CD14-positive monocyte (primary cell): ENCODE results near the gene TIGD3. TPM values are rescaled to one million over a fixed set of nuclear protein-coding genes. Genes with fewer than 3 reads are reported as not detected.
A peak's percentile ranks its signal among the peaks of the same experiment; 100 is the strongest.
"Not testable (repeated sequence)": the region's sequence is repeated elsewhere in the genome, so short reads cannot be mapped to it uniquely, and the experiment has no call there.

ENCODE experiments used
- DNase-seq, 3 donors: peaks; one replicate each; pipeline ENCODE4 v3.0.0-alpha.2; 2011 to 2022
- H2AFZ ChIP-seq: 2 replicates; pipeline ENCODE4 v1.6.0; 2012; ENCODE audit warnings: mild to moderate bottlenecking, low read depth, low read length, inconsistent platforms; ENCODE audit not compliant: insufficient read depth, poor library complexity, severe bottlenecking
- H3K27ac ChIP-seq, 2 donors: 1 replicate in 1 of 2; 2 replicates in 1 of 2; pipeline ENCODE4 v1.5.1; 2012 to 2013; ENCODE audit warnings: low read length in 2 of 2, control low read depth in 1 of 2, inconsistent platforms in 1 of 2, low read depth in 1 of 2, mild to moderate bottlenecking in 1 of 2
- H3K27me3 ChIP-seq, 2 donors: one replicate each; pipeline versions ENCODE4 v1.6.0 to v1.6.1; 2011 to 2013; ENCODE audit warnings: low read length in 2 of 2; ENCODE audit not compliant: control insufficient read depth in 2 of 2, insufficient read depth in 2 of 2
- H3K36me3 ChIP-seq, 2 donors: replicated peaks in 1 of 2; 1 replicate in 1 of 2; 2 replicates in 1 of 2; pipeline versions ENCODE4 v1.5.1 to v1.6.1; 2012 to 2013; ENCODE audit warnings: low read length in 2 of 2, control low read depth in 1 of 2, inconsistent platforms in 1 of 2, mild to moderate bottlenecking in 1 of 2; ENCODE audit not compliant: insufficient read depth in 2 of 2, control insufficient read depth in 1 of 2
- H3K4me1 ChIP-seq, 2 donors: 1 replicate in 1 of 2; 2 replicates in 1 of 2; pipeline versions ENCODE4 v1.5.1 to v1.6.1; 2012 to 2013; ENCODE audit warnings: low read length in 2 of 2, control low read depth in 1 of 2, inconsistent platforms in 1 of 2, mild to moderate bottlenecking in 1 of 2, moderate library complexity in 1 of 2; ENCODE audit not compliant: insufficient read depth in 2 of 2, control insufficient read depth in 1 of 2
- H3K4me2 ChIP-seq: replicated peaks from 2 replicates; pipeline ENCODE3; 2012; ENCODE audit warnings: low read length, moderate library complexity, mild to moderate bottlenecking; ENCODE audit not compliant: poor library complexity, severe bottlenecking; ENCODE audit errors: extremely low read depth
- H3K4me3 ChIP-seq, 3 experiments: fragments of 200-600 bp in 1 of 3; sonication (generic) in 1 of 3; replicated peaks in 1 of 3; 1 replicate in 2 of 3; 2 replicates in 1 of 3; pipeline ENCODE4 v1.5.1; 2011 to 2013; ENCODE audit warnings: low read length in 3 of 3, mild to moderate bottlenecking in 3 of 3, control low read depth in 2 of 3, low read depth in 2 of 3, inconsistent platforms in 1 of 3, moderate library complexity in 1 of 3
- H3K79me2 ChIP-seq: 2 replicates; pipeline ENCODE4 v1.6.0; 2012; ENCODE audit warnings: mild to moderate bottlenecking, control low read depth, inconsistent platforms, low read length, moderate library complexity; ENCODE audit not compliant: insufficient read depth
- H3K9ac ChIP-seq: 2 replicates; pipeline ENCODE4 v1.6.0; 2017; ENCODE audit warnings: low read length, mild to moderate bottlenecking; ENCODE audit not compliant: insufficient read depth, poor library complexity, severe bottlenecking
- H3K9me3 ChIP-seq, 2 donors: replicated peaks in 1 of 2; 1 replicate in 1 of 2; 2 replicates in 1 of 2; pipeline versions ENCODE4 v1.5.1 to v1.6.1; 2012 to 2013; ENCODE audit warnings: low read length in 2 of 2, control low read depth in 1 of 2; ENCODE audit not compliant: control insufficient read depth in 1 of 2, insufficient read depth in 1 of 2
- H4K20me1 ChIP-seq: 2 replicates; pipeline ENCODE4 v1.6.0; 2012; ENCODE audit warnings: mild to moderate bottlenecking, low read length, control low read depth, moderate library complexity; ENCODE audit not compliant: insufficient read depth
- H3K27ac Mint-ChIP-seq, 7 donors: one replicate each; pipeline ENCODE4 v1.8.0; 2020; ENCODE audit warnings: mild to moderate bottlenecking in 7 of 7, mixed read lengths in 7 of 7, moderate library complexity in 6 of 7, inconsistent platforms in 2 of 7
- H3K27me3 Mint-ChIP-seq, 3 donors: one replicate each; pipeline ENCODE4 v1.8.0; 2021 to 2022; ENCODE audit warnings: low read depth in 3 of 3, mild to moderate bottlenecking in 3 of 3, mixed read lengths in 3 of 3, moderate library complexity in 3 of 3, inconsistent platforms in 1 of 3
- H3K36me3 Mint-ChIP-seq, 2 donors: one replicate each; pipeline ENCODE4 v1.8.0; 2020; ENCODE audit warnings: mixed read lengths in 2 of 2, inconsistent platforms in 1 of 2, mild to moderate bottlenecking in 1 of 2
- H3K4me1 Mint-ChIP-seq: one replicate; pipeline ENCODE4 v1.8.0; 2020; ENCODE audit warnings: mild to moderate bottlenecking, mixed read lengths
- H3K4me3 Mint-ChIP-seq, 2 donors: one replicate each; pipeline ENCODE4 v1.8.0; 2020; ENCODE audit warnings: mild to moderate bottlenecking in 2 of 2, mixed read lengths in 2 of 2, moderate library complexity in 1 of 2
- H3K9me3 Mint-ChIP-seq, 7 donors: one replicate each; pipeline ENCODE4 v1.8.0; 2020 to 2022; ENCODE audit warnings: mixed read lengths in 7 of 7, mild to moderate bottlenecking in 6 of 7, moderate library complexity in 6 of 7, inconsistent platforms in 2 of 7
- WGBS: methylation state at CpG from one replicate; pipeline ENCODE4 v1.1.5; 2013; ENCODE audit warnings: missing lambda C conversion rate; ENCODE audit not compliant: insufficient coverage; 5-methylcytosine and 5-hydroxymethylcytosine counted together
- intact Hi-C, 2 donors: fragments of 100-400 bp; cut with micrococcal nuclease; formaldehyde crosslinking; loops; one replicate each; pipeline versions ENCODE4 v1.15.0 to v1.15.1; 2023
- polyA plus RNA-seq, 3 donors: library from polyadenylated mRNA; depleted of rRNA in 1 of 3; unstranded in 2 of 3; stranded (reverse) in 1 of 3; fragments of 300-500 nt in 2 of 3; fragments of >200 nt in 1 of 3; fragmentation: Illumina TruSeq in 2 of 3; gene quantifications; 1 replicate in 2 of 3; 2 replicates in 1 of 3; pipeline ENCODE4 v1.2.3, GENCODE V29; 2012 to 2021
- TF ChIP-seq, protein P1 (sequence below): fragments of 200-600 bp; IDR thresholded peaks from one replicate; pipeline ENCODE4 v1.8.0; 2022; ENCODE audit warnings: antibody characterized with exemption, mild to moderate bottlenecking

The TIGD3 gene
- polyA plus RNA-seq, 3 donors, result 1.7 to 3.7 (median 2.8) TPM

DNA sequence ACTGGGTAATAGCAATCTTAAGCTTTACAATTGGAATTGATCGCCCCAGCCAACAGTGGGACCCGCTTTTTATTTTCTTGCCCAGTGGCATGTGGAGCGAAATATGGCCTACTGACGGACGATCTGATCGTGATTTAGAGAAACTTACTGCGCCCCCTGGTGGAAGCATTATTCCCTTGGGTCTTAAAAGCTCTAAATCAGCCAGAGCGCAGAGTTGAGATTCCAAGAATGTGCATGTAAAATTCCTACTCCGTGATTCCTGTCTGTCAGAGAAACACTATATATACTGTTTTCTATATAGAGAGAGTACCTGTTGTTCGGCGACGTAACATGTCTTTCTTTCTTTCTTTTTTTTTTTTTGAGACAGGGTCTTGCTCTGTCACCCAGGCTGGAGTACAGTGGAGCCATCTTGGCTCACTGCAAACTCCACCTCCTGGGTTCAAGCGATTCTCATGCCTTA is 24.6 kb upstream of the TIGD3 start:
- TF ChIP-seq, protein P1, sequence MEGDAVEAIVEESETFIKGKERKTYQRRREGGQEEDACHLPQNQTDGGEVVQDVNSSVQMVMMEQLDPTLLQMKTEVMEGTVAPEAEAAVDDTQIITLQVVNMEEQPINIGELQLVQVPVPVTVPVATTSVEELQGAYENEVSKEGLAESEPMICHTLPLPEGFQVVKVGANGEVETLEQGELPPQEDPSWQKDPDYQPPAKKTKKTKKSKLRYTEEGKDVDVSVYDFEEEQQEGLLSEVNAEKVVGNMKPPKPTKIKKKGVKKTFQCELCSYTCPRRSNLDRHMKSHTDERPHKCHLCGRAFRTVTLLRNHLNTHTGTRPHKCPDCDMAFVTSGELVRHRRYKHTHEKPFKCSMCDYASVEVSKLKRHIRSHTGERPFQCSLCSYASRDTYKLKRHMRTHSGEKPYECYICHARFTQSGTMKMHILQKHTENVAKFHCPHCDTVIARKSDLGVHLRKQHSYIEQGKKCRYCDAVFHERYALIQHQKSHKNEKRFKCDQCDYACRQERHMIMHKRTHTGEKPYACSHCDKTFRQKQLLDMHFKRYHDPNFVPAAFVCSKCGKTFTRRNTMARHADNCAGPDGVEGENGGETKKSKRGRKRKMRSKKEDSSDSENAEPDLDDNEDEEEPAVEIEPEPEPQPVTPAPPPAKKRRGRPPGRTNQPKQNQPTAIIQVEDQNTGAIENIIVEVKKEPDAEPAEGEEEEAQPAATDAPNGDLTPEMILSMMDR, result peak; percentile 84
- peak overlapping the region in 1 of 3 experiments; percentile 43 for H3K4me3 ChIP-seq
- peaks cover 21 to 26% of the 10 kb centered on the region in 2 donors for H3K4me1 ChIP-seq
- Mint-ChIP-seq H3K4me1 (peaks cover 23% of the 10 kb centered on the region), H3K9me3 (no peaks in the 10 kb centered on the region), H3K27me3 (peaks cover 3 to 8% (median 7%) of the 10 kb centered on the region in 3 donors), H3K4me3 (peak overlapping the region; percentile 57 to 60), H3K36me3 (no peaks in the 10 kb centered on the region), H3K27ac (peak overlapping the region; percentile 19 to 90 (median 82))
- H3K27ac ChIP-seq, result peak overlapping the region in 1 of 2 donors; percentile 5
- H3K9ac ChIP-seq, result no peak overlapping the region
- H3K9me3 ChIP-seq, result no peaks in the 10 kb centered on the region
- H3K36me3 ChIP-seq, result no peaks in the 10 kb centered on the region
- H2AFZ ChIP-seq, result peak overlapping the region; percentile 61
- intact Hi-C loops, result loop anchor here in 1 of 2 donors (5.0 kb wide), 1 partner anchor 53 kb away; no protein-coding TSS in a partner anchor
- peak overlapping the region; percentile 52 for H3K4me2 ChIP-seq
- peaks cover 6% of the 10 kb centered on the region for H4K20me1 ChIP-seq
- no peaks in the 10 kb centered on the region for H3K27me3 ChIP-seq
- H3K79me2 ChIP-seq, result peaks cover 13% of the 10 kb centered on the region
- WGBS, result 0% methylated on average over 8 of the region's 13 CpGs
- DNase-seq, result peak; percentile 79 to 92 (median 86)

DNA sequence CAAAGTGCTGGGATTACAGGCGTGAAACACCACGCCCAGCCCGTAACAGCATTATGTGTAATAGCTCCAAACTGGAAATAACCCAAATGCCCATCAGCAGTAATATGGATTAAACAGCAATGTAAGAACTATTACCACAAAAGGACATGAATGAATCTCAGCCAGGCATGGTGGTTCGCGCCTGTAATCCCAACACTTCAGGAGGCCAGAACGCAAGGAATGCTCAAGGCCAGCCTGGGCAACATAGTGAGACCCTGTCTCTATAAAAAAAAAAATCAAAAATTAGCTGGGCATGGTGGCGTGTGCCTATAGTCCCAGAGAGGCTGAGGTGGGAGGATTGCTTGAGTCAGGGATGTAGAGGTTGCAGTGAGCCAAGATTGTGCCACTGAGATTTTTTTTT is 24.0 kb upstream of the TIGD3 start:
- Histone ChIP-seq H3K36me3 (no peaks in the 10 kb centered on the region), H3K27ac (no peak overlapping the region), H3K27me3 (no peaks in the 10 kb centered on the region), H4K20me1 (peaks cover 12% of the 10 kb centered on the region), H3K4me1 (peaks cover 24 to 32% of the 10 kb centered on the region in 2 donors), H3K4me2 (no peak overlapping the region), H3K4me3 (no peak overlapping the region), H3K9me3 (no peaks in the 10 kb centered on the region), H2AFZ (no peak overlapping the region), H3K9ac (no peak overlapping the region), H3K79me2 (peaks cover 19% of the 10 kb centered on the region)
- peak overlapping the region in 1 of 7 donors; percentile 90 for H3K27ac Mint-ChIP-seq
- WGBS, result no CpG with 5 or more reads among the region's 7 CpGs
- TF ChIP-seq, protein P1, result no peak
- no peaks in the 10 kb centered on the region for H3K36me3 Mint-ChIP-seq
- H3K9me3 Mint-ChIP-seq, result no peaks in the 10 kb centered on the region
- intact Hi-C loops, result loop anchor here in 1 of 2 donors (5.0 kb wide), 1 partner anchor 53 kb away; no protein-coding TSS in a partner anchor
- H3K4me3 Mint-ChIP-seq, result no peak overlapping the region
- peaks cover 3 to 8% (median 7%) of the 10 kb centered on the region in 3 donors for H3K27me3 Mint-ChIP-seq
- no peak for DNase-seq
- H3K4me1 Mint-ChIP-seq, result peaks cover 28% of the 10 kb centered on the region

DNA sequence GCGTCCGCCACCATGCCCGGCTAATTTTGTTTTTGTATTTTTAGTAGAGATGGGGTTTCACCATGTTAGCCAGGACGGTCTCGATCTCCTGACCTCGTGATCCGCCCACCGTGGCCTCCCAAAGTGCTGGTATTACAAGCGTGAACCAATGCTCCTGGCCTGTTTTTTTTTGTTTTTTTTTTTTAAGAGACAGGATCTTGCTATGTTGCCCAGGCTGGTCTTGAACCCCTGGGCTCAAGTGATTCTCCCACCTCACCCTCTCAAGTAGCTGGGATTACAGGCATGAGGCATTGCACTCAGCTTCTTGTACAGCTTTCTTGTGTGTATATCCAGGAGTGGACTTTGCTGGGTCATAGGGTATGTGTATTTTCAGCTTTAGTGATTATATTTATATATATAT is 22.0 kb upstream of the TIGD3 start:
- not testable (repeated sequence) for H3K27ac ChIP-seq, H3K9me3 ChIP-seq, H3K27me3 Mint-ChIP-seq, H2AFZ ChIP-seq, H3K36me3 ChIP-seq, H3K4me3 ChIP-seq, H3K27me3 ChIP-seq, H3K4me3 Mint-ChIP-seq, H3K9me3 Mint-ChIP-seq, H3K9ac ChIP-seq, H3K36me3 Mint-ChIP-seq, DNase-seq, H3K27ac Mint-ChIP-seq, H3K4me2 ChIP-seq
- H3K4me1 ChIP-seq, result peaks cover 24 to 33% of the 10 kb centered on the region in 2 donors
- WGBS, result 96% methylated on average over 6 of the region's 9 CpGs
- H3K79me2 ChIP-seq, result peaks cover 38% of the 10 kb centered on the region
- H3K4me1 Mint-ChIP-seq, result peaks cover 30% of the 10 kb centered on the region
- peaks cover 29% of the 10 kb centered on the region for H4K20me1 ChIP-seq
- intact Hi-C loops, result loop anchor here in 1 of 2 donors (5.0 kb wide), 1 partner anchor 55 kb away; no protein-coding TSS in a partner anchor
